Astrocyte of the spinal cord (primary cell): ENCODE data around the gene IL33.

ENCODE experiments used
- DNase-seq: peaks from one replicate; pipeline ENCODE4 v3.0.0; 2011; ENCODE audit warnings: low read depth, low spot score
- H3K4me3 ChIP-seq: 2 replicates; pipeline ENCODE4 v1.5.1; 2011; ENCODE audit warnings: low read depth, mild to moderate bottlenecking, low read length, moderate library complexity
- CTCF ChIP-seq: IDR thresholded peaks from 2 replicates; pipeline ENCODE4 v1.5.1; 2012; ENCODE audit warnings: low read depth, mild to moderate bottlenecking, low read length, inconsistent platforms
- in situ Hi-C: cut with HindIII; loops from 2 replicates; pipeline ENCODE4 v1.10.0; 2017; ENCODE audit warnings: low sequenced_read_pairs

Gene IL33

GRCh38 chr9:6184749-6185645 is 30.6 kb upstream of the IL33 start:
- H3K4me3 ChIP-seq, result no peak overlapping the region
- no peak for DNase-seq
- in situ Hi-C loops, result no loop called here
- TF ChIP-seq CTCF, result no peak

- no peak for DNase-seq
- in situ Hi-C loops, result no loop called here
- TF ChIP-seq CTCF, result no peak
- no peak overlapping the region for H3K4me3 ChIP-seq
These were observed 28.9 kb upstream of the IL33 start for GRCh38 chr9:6186691-6187090.

- in situ Hi-C loops, result no loop called here
- DNase-seq, result no peak
- no peak for TF ChIP-seq CTCF
- H3K4me3 ChIP-seq, result no peak overlapping the region
These were observed 28.3 kb upstream of the IL33 start for GRCh38 chr9:6187272-6187671.

- in situ Hi-C loops, result no loop called here
- no peak overlapping the region for H3K4me3 ChIP-seq
- TF ChIP-seq CTCF, result no peak
- no peak for DNase-seq
These were observed 27.1 kb upstream of the IL33 start for GRCh38 chr9:6188466-6188865.

GRCh38 chr9:6188906-6189305 is 26.7 kb upstream of the IL33 start:
- in situ Hi-C loops, result no loop called here
- no peak overlapping the region for H3K4me3 ChIP-seq
- DNase-seq, result no peak
- no peak for TF ChIP-seq CTCF

GRCh38 chr9:6194934-6195333 is 20.7 kb upstream of the IL33 start:
- no peak overlapping the region for H3K4me3 ChIP-seq
- peak; percentile 27 for TF ChIP-seq CTCF
- no peak for DNase-seq
- in situ Hi-C loops, result no loop called here
